T-helper 1 cell treated with Interleukin-12 subunit alpha and Interleukin-12 subunit beta and Interleukin-4 antibody, amounts not matched to agents 30 μg/mL and 1 μg/mL, for 36 hours (primary cell): Measurements from ENCODE around the gene LHFPL4.

Experiments used
- H3K27ac Mint-ChIP-seq: one replicate; pipeline ENCODE4 v1.8.0; 2021; ENCODE audit warnings: mild to moderate bottlenecking, mixed read lengths
- H3K27me3 Mint-ChIP-seq: one replicate; pipeline ENCODE4 v1.8.0; 2021; ENCODE audit warnings: low read depth, mixed read lengths
- H3K36me3 Mint-ChIP-seq: one replicate; pipeline ENCODE4 v1.8.0; 2021; ENCODE audit warnings: low read depth, mixed read lengths
- H3K4me1 Mint-ChIP-seq: one replicate; pipeline ENCODE4 v1.8.0; 2021; ENCODE audit warnings: low read depth, mixed read lengths
- H3K4me3 Mint-ChIP-seq: one replicate; pipeline ENCODE4 v1.8.0; 2021; ENCODE audit warnings: mild to moderate bottlenecking, moderate library complexity, mixed read lengths
- H3K9me3 Mint-ChIP-seq: one replicate; pipeline ENCODE4 v1.8.0; 2021; ENCODE audit warnings: mixed read lengths

The LHFPL4 gene

GRCh38 chr3:9473496-9474065 lies 80.0 kb downstream of the LHFPL4 start:
- no peaks in the 10 kb centered on the region for H3K9me3 Mint-ChIP-seq
- no peak overlapping the region for H3K27ac Mint-ChIP-seq
- H3K36me3 Mint-ChIP-seq = peaks cover 66% of the 10 kb centered on the region
- no peak overlapping the region for H3K4me3 Mint-ChIP-seq
- no peaks in the 10 kb centered on the region for H3K27me3 Mint-ChIP-seq
- H3K4me1 Mint-ChIP-seq = peaks cover 4% of the 10 kb centered on the region

- Mint-ChIP-seq H3K9me3 (no peaks in the 10 kb centered on the region), H3K36me3 (peaks cover 67% of the 10 kb centered on the region), H3K4me1 (peaks cover 12% of the 10 kb centered on the region), H3K27ac (no peak overlapping the region), H3K4me3 (no peak overlapping the region), H3K27me3 (no peaks in the 10 kb centered on the region)
Observed at GRCh38 chr3:9469986-9470385, 83.6 kb downstream of the LHFPL4 start.

GRCh38 chr3:9468460-9468859 lies 85.2 kb downstream of the LHFPL4 start:
- H3K36me3 Mint-ChIP-seq = peaks cover 60% of the 10 kb centered on the region
- peak overlapping the region; percentile 43 for H3K27ac Mint-ChIP-seq
- H3K9me3 Mint-ChIP-seq = no peaks in the 10 kb centered on the region
- H3K4me1 Mint-ChIP-seq = peaks cover 12% of the 10 kb centered on the region
- no peak overlapping the region for H3K4me3 Mint-ChIP-seq
- H3K27me3 Mint-ChIP-seq = no peaks in the 10 kb centered on the region

GRCh38 chr3:9467451-9467850 lies 86.2 kb downstream of the LHFPL4 start:
- Mint-ChIP-seq H3K4me1 (peaks cover 12% of the 10 kb centered on the region), H3K27me3 (no peaks in the 10 kb centered on the region), H3K27ac (peak overlapping the region; percentile 0), H3K4me3 (no peak overlapping the region), H3K36me3 (peaks cover 53% of the 10 kb centered on the region), H3K9me3 (no peaks in the 10 kb centered on the region)

- no peak overlapping the region for H3K27ac Mint-ChIP-seq
- H3K9me3 Mint-ChIP-seq = no peaks in the 10 kb centered on the region
- H3K27me3 Mint-ChIP-seq = no peaks in the 10 kb centered on the region
- H3K4me1 Mint-ChIP-seq = peaks cover 22% of the 10 kb centered on the region
- H3K4me3 Mint-ChIP-seq = no peak overlapping the region
- H3K36me3 Mint-ChIP-seq = peaks cover 25% of the 10 kb centered on the region
Observed at GRCh38 chr3:9455596-9456131, 98.0 kb downstream of the LHFPL4 start.

GRCh38 chr3:9452417-9452816 lies 101.2 kb downstream of the LHFPL4 start:
- peaks cover 42% of the 10 kb centered on the region for H3K36me3 Mint-ChIP-seq
- peaks cover 27% of the 10 kb centered on the region for H3K4me1 Mint-ChIP-seq
- peak overlapping the region; percentile 64 for H3K4me3 Mint-ChIP-seq
- H3K27ac Mint-ChIP-seq = peak overlapping the region; percentile 95
- H3K27me3 Mint-ChIP-seq = no peaks in the 10 kb centered on the region
- H3K9me3 Mint-ChIP-seq = no peaks in the 10 kb centered on the region

GRCh38 chr3:9450991-9451390 lies 102.6 kb downstream of the LHFPL4 start:
- H3K4me1 Mint-ChIP-seq = peaks cover 27% of the 10 kb centered on the region
- H3K9me3 Mint-ChIP-seq = no peaks in the 10 kb centered on the region
- no peak overlapping the region for H3K4me3 Mint-ChIP-seq
- H3K36me3 Mint-ChIP-seq = peaks cover 44% of the 10 kb centered on the region
- H3K27me3 Mint-ChIP-seq = no peaks in the 10 kb centered on the region
- no peak overlapping the region for H3K27ac Mint-ChIP-seq

GRCh38 chr3:9450126-9450525 lies 103.5 kb downstream of the LHFPL4 start:
- H3K36me3 Mint-ChIP-seq = peaks cover 46% of the 10 kb centered on the region
- H3K27ac Mint-ChIP-seq = no peak overlapping the region
- no peak overlapping the region for H3K4me3 Mint-ChIP-seq
- no peaks in the 10 kb centered on the region for H3K9me3 Mint-ChIP-seq
- peaks cover 27% of the 10 kb centered on the region for H3K4me1 Mint-ChIP-seq
- H3K27me3 Mint-ChIP-seq = no peaks in the 10 kb centered on the region

- Mint-ChIP-seq H3K9me3 (no peaks in the 10 kb centered on the region), H3K27ac (peak overlapping the region; percentile 4), H3K4me1 (peaks cover 27% of the 10 kb centered on the region), H3K27me3 (no peaks in the 10 kb centered on the region), H3K4me3 (no peak overlapping the region), H3K36me3 (peaks cover 53% of the 10 kb centered on the region)
Observed at GRCh38 chr3:9448643-9449042, 105.0 kb downstream of the LHFPL4 start.
